Hepatocyte (in vitro differentiated cells): ENCODE data around the gene EDAR.

ENCODE experiments used
- EZH2 ChIP-seq: fragments of 200-600 bp; sonication (generic); IDR thresholded peaks from 2 replicates; pipeline ENCODE4 v1.6.1; 2016; ENCODE audit warnings: antibody characterized with exemption, mild to moderate bottlenecking, borderline replicate concordance
- TF ChIP-seq, protein P1 (sequence below): fragments of 200-600 bp; sonication (generic); IDR thresholded peaks from 2 replicates; pipeline ENCODE4 v1.5.1; 2016; ENCODE audit warnings: antibody characterized with exemption, mild to moderate bottlenecking; ENCODE audit not compliant: poor library complexity

DNA sequence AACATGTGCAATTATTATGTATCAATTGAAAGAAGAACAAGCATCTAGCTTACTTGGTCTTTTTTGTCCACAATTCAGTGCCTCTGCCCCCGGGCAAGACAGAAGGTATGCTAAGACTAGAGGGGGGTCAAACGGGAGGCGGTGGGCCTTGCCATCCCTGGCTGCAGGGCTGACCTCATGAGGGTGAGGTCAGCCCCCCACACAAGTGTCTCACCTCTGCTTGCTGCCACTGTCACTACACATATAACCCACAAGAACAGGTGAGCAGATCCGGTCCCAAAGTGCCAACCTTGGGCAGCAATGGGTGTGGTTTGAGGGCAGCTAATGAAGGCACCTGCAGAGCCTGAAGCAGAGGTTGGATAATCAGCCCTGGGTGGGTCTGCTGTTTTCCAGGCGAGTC lies 71.5 kb downstream of the EDAR start:
- TF ChIP-seq, protein P1, sequence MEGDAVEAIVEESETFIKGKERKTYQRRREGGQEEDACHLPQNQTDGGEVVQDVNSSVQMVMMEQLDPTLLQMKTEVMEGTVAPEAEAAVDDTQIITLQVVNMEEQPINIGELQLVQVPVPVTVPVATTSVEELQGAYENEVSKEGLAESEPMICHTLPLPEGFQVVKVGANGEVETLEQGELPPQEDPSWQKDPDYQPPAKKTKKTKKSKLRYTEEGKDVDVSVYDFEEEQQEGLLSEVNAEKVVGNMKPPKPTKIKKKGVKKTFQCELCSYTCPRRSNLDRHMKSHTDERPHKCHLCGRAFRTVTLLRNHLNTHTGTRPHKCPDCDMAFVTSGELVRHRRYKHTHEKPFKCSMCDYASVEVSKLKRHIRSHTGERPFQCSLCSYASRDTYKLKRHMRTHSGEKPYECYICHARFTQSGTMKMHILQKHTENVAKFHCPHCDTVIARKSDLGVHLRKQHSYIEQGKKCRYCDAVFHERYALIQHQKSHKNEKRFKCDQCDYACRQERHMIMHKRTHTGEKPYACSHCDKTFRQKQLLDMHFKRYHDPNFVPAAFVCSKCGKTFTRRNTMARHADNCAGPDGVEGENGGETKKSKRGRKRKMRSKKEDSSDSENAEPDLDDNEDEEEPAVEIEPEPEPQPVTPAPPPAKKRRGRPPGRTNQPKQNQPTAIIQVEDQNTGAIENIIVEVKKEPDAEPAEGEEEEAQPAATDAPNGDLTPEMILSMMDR = no peak
- TF ChIP-seq EZH2 = no peak
